Smooth muscle cell (in vitro differentiated cells): ENCODE results near the gene CCDC78. TPM values are rescaled to one million over a fixed set of nuclear protein-coding genes. Genes with fewer than 3 reads are reported as not detected.
A peak's percentile ranks its signal among the peaks of the same experiment; 100 is the strongest.

ENCODE experiments used
- DNase-seq: peaks from one replicate; lab custom pipeline; 2025; ENCODE audit not compliant: unreplicated experiment; lab: John Stamatoyannopoulos, UW
- H2AFZ ChIP-seq: fragments of 200-600 bp; sonication (generic); 2 replicates; pipeline ENCODE4 v1.6.0; 2016; ENCODE audit warnings: antibody characterized with exemption, low read depth, mild to moderate bottlenecking
- H3F3A ChIP-seq: fragments of 200-600 bp; sonication (generic); 2 replicates; pipeline ENCODE4 v1.6.0; 2017; ENCODE audit warnings: antibody characterized with exemption, low read depth
- H3K27ac ChIP-seq: fragments of 200-600 bp; sonication (generic); 2 replicates; pipeline ENCODE4 v1.5.1; 2016; ENCODE audit warnings: low read depth, mild to moderate bottlenecking
- H3K27me3 ChIP-seq: fragments of 200-600 bp; sonication (generic); 2 replicates; pipeline ENCODE4 v1.6.1; 2016; ENCODE audit warnings: low read depth, mild to moderate bottlenecking
- H3K36me3 ChIP-seq: fragments of 200-600 bp; sonication (generic); 2 replicates; pipeline ENCODE4 v1.5.1; 2016; ENCODE audit warnings: low read depth
- H3K4me1 ChIP-seq: fragments of 200-600 bp; sonication (generic); 2 replicates; pipeline ENCODE4 v1.5.1; 2016; ENCODE audit warnings: low read depth
- H3K4me2 ChIP-seq: fragments of 200-600 bp; sonication (generic); 2 replicates; pipeline ENCODE4 v1.6.0; 2016; ENCODE audit warnings: mild to moderate bottlenecking
- H3K4me3 ChIP-seq: fragments of 200-600 bp; sonication (generic); 2 replicates; pipeline ENCODE4 v1.5.1; 2016; ENCODE audit warnings: mild to moderate bottlenecking
- H3K79me2 ChIP-seq: fragments of 200-600 bp; sonication (generic); 2 replicates; pipeline ENCODE4 v1.6.0; 2016; ENCODE audit warnings: low read depth, mild to moderate bottlenecking
- H3K9ac ChIP-seq: fragments of 200-600 bp; sonication (generic); 2 replicates; pipeline ENCODE4 v1.6.0; 2016; ENCODE audit warnings: low read depth
- H3K9me3 ChIP-seq: fragments of 200-600 bp; sonication (generic); replicated peaks from 2 replicates; pipeline ENCODE4 v1.5.1; 2016; ENCODE audit warnings: low read depth
- H4K20me1 ChIP-seq: fragments of 200-600 bp; sonication (generic); 2 replicates; pipeline ENCODE4 v1.6.0; 2016; ENCODE audit warnings: low read depth
- WGBS: methylation state at CpG from one replicate; pipeline ENCODE4 v1.1.7; 2016; ENCODE audit warnings: low lambda C conversion rate; 5-methylcytosine and 5-hydroxymethylcytosine counted together
- polyA plus RNA-seq: library from polyadenylated mRNA; unstranded; fragments of >200 nt; fragmentation: Nextera tagmentation; extraction: Ambion mirVana; gene quantifications from 2 replicates; pipeline ENCODE4 v1.2.1, GENCODE V29; 2016
- total RNA-seq: library from RNA; depleted of rRNA; stranded (reverse); fragments of >200 nt; gene quantifications from 2 replicates; pipeline ENCODE4 v1.2.3, GENCODE V29; 2014
- TF ChIP-seq, protein P1 (sequence below): fragments of 200-600 bp; sonication (generic); IDR thresholded peaks from 2 replicates; pipeline ENCODE4 v1.5.1; 2017; ENCODE audit warnings: borderline replicate concordance, mild to moderate bottlenecking, antibody characterized with exemption; ENCODE audit not compliant: insufficient read depth, poor library complexity, severe bottlenecking

CCDC78 gene
- total and polyA plus RNA-seq, 2 experiments from 2014 or later, result 2.8 to 3.4 TPM

DNA sequence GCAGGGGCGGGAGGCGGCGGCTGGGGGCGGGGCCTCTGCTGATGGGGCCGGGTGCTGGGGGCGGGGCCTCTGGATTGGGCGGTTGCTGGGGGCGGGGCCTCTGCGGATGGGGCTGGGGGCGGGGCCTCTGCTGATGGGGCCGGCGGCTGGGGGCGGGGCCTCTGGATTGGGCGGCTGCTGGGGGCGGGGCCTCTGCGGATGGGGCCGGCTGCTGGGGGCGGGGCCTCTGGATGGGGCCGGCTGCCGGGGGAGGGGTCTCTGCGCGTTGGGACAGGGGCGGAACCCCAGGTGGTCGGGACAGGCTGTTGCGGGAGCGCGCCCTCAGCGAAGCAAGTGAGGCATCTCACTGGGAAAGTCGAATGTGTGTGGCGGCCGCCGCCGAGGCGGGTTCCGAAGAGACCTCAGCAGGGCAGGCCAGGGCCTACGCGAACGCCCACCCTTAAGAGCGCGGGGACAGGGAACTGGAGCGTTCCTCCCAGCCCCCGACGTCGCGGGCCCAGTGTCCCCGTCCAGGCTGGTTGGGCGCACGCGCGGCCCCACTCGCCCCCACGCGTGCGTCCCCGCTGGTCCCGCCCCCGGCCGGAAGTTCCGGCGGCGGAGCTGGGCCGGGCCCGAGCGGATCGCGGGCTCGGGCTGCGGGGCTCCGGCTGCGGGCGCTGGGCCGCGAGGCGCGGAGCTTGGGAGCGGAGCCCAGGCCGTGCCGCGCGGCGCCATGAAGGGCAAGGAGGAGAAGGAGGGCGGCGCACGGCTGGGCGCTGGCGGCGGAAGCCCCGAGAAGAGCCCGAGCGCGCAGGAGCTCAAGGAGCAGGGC, 46.2 kb downstream of the CCDC78 start, which contains the start of gene STUB1:
TSS of gene STUB1 (plus strand) at position 597 of the 811 bp plus-strand sequence. CDS start at position 713, 116 bp downstream.
- Histone ChIP-seq H3K4me2 (peak within 1 kb of the TSS; percentile 99), H3K9me3 (no peaks in the 10 kb centered on the region), H2AFZ (no peak within 1 kb of the TSS), H3F3A (no peaks in the 10 kb centered on the region), H3K27me3 (no peaks in the 10 kb centered on the region), H3K4me3 (peak within 1 kb of the TSS; percentile 93), H3K36me3 (no peaks in the 10 kb centered on the region), H3K4me1 (peaks cover 22% of the 10 kb centered on the region), H3K79me2 (peaks cover 32% of the 10 kb centered on the region), H3K27ac (peak within 1 kb of the TSS; percentile 74), H4K20me1 (peaks cover 35% of the 10 kb centered on the region), H3K9ac (peak within 1 kb of the TSS; percentile 85)
- peak; percentile 95 for DNase-seq
- TF ChIP-seq, protein P1, sequence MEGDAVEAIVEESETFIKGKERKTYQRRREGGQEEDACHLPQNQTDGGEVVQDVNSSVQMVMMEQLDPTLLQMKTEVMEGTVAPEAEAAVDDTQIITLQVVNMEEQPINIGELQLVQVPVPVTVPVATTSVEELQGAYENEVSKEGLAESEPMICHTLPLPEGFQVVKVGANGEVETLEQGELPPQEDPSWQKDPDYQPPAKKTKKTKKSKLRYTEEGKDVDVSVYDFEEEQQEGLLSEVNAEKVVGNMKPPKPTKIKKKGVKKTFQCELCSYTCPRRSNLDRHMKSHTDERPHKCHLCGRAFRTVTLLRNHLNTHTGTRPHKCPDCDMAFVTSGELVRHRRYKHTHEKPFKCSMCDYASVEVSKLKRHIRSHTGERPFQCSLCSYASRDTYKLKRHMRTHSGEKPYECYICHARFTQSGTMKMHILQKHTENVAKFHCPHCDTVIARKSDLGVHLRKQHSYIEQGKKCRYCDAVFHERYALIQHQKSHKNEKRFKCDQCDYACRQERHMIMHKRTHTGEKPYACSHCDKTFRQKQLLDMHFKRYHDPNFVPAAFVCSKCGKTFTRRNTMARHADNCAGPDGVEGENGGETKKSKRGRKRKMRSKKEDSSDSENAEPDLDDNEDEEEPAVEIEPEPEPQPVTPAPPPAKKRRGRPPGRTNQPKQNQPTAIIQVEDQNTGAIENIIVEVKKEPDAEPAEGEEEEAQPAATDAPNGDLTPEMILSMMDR, result no peak
- WGBS, result 1% methylated on average over 45 of the region's 91 CpGs

DNA sequence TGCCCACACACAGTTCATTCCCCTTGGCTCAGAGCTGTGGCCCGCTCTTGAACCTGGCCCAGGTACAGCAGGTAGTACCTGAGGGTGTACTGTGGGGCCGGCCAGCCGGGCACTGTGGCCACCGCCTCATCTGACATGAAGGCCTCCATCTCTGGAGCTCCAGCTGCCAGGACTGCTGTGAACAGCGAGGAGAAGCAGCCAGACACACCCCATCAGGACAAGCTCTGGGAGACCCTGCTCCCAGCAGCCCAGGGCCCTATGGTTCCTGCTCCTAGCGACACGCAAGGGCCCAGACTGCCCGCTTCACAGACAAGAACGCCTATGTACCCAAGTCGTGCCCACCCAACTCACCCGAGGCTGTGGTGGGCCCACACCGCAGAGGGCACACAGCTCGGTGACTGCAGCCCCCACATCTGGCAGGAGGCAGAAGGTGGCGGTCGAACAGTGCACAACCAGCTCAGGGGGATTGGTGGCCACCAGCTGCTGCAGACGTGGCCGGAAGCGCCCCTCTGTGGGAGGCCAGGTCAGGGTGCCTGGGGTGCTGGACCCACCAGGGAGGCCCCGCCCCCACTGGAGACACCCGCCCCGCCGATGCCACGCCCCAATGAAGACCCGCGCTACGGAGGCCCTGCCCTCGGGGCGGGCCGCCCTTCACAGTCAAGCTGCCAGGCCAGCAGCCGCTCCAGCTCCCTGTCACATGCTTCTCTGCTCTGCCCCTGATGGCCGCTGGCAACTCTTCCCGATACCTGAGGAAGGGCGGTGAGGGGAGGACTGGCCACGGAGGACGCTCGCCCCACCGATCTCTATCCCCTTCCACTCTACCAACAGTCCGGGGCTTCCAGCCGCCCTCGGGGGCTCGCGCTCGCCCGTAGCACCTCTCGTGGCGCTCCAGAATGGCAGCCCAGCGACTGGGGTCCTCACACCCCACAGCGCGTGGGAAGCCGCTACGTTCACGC, 47.1 kb downstream of the CCDC78 start:
- no peak overlapping the region for H3K9ac ChIP-seq
- H4K20me1 ChIP-seq, result peaks cover 40% of the 10 kb centered on the region
- H2AFZ ChIP-seq, result no peak overlapping the region
- 37% methylated on average over 39 of the region's 52 CpGs for WGBS
- H3K36me3 ChIP-seq, result no peaks in the 10 kb centered on the region
- peaks cover 32% of the 10 kb centered on the region for H3K79me2 ChIP-seq
- peaks cover under 1% of the 10 kb centered on the region for H3F3A ChIP-seq
- no peaks in the 10 kb centered on the region for H3K27me3 ChIP-seq
- H3K4me2 ChIP-seq, result peak overlapping the region; percentile 83
- TF ChIP-seq, protein P1, result no peak
- peak overlapping the region; percentile 54 for H3K27ac ChIP-seq
- peak; percentile 89 for DNase-seq
- peak overlapping the region; percentile 93 for H3K4me3 ChIP-seq
- peaks cover 24% of the 10 kb centered on the region for H3K4me1 ChIP-seq
- H3K9me3 ChIP-seq, result no peaks in the 10 kb centered on the region

DNA sequence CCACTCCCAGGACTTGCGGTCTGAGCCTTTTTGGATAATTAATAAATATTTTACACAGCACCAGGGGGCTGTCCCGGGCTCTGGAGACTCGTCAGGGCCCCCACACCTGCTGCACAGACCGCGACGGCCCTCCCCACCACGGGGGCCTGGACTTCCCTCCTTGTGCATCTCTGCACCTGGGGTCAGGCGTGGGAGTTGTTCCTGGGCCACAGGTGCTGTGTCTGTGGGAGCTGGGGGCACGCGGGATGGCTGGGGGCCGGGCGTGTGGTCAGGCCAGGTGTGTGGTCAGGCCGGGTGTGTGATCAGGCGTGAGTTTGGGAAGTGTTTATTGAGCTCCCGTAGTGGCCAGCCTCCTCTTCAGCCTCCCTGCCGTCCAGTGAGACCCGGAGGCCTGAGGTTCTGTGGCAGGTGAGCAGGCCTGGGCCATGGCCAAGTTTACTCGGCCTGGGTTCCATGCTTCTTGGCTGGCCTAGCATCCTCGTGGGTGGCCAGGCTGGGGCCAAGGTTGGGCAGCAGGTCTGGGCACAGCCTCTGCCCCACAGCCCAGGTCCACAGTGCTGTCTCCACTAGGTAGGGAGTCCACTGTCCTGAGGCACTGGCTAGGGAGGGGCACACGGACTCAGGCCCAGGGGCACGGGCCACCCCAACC, 47.9 kb downstream of the CCDC78 start:
- 95% methylated on average over 19 of the region's 21 CpGs for WGBS
- peaks cover 20% of the 10 kb centered on the region for H3K4me1 ChIP-seq

More for the DNA sequence above, 47.9 kb downstream of the CCDC78 start:
- Histone ChIP-seq H4K20me1 (peaks cover 37% of the 10 kb centered on the region), H3K9ac (no peak overlapping the region), H3K4me2 (peak overlapping the region; percentile 83), H3K27ac (no peak overlapping the region), H3K4me3 (no peak overlapping the region), H3F3A (peaks cover 4% of the 10 kb centered on the region), H3K36me3 (no peaks in the 10 kb centered on the region), H3K79me2 (peaks cover 28% of the 10 kb centered on the region), H2AFZ (no peak overlapping the region), H3K9me3 (no peaks in the 10 kb centered on the region), H3K27me3 (no peaks in the 10 kb centered on the region)
- no peak for DNase-seq
- TF ChIP-seq, protein P1, result no peak
